PC-3 (cell line): ENCODE data around the gene FAM124A. TPM values are rescaled to one million over a fixed set of nuclear protein-coding genes. Genes with fewer than 3 reads are reported as not detected.
A peak's percentile ranks its signal among the peaks of the same experiment; 100 is the strongest.

Source experiments
- ATAC-seq: fragments of 200-7000 bp; cut with Tn5 transposase; 2 replicates; pipeline ENCODE4 v1.9.1; 2020; ENCODE audit warnings: mild to moderate bottlenecking, moderate library complexity
- BruUV-seq: library from RNA; stranded (reverse); fragments of 400-500 nt; replicated peaks from 2 replicates; lab custom pipeline; 2021; lab: Mats Ljungman, UMichigan
- CTCF ChIA-PET: fragments of 300-600 bp; sonication (Branson Sonifier 250); formaldehyde crosslinking; loops from one replicate; lab custom pipeline; 2022; ENCODE audit warnings: antibody characterized with exemption; lab: Charles Lee
- POLR2A ChIA-PET: fragments of 300-600 bp; sonication (Branson Sonifier 250); formaldehyde crosslinking; loops from one replicate; lab custom pipeline; 2022; ENCODE audit warnings: antibody characterized with exemption; ENCODE audit not compliant: unreplicated experiment; lab: Charles Lee
- DNase-seq: peaks from one replicate; pipeline ENCODE4 v3.0.0-alpha.2; 2015
- H2AFZ ChIP-seq: fragments of 300-600 bp; sonication (generic); 2 replicates; pipeline ENCODE4 v1.6.0; 2016; ENCODE audit warnings: antibody characterized with exemption, low read length
- H3F3A ChIP-seq: fragments of 300-600 bp; sonication (generic); one replicate; pipeline ENCODE4 v1.6.0; 2017; ENCODE audit warnings: antibody characterized with exemption, low read length, control low read depth, mild to moderate bottlenecking; ENCODE audit not compliant: unreplicated experiment
- H3K27ac ChIP-seq: fragments of 300-600 bp; sonication (generic); 2 replicates; pipeline ENCODE4 v1.5.1; 2016; ENCODE audit warnings: mild to moderate bottlenecking, low read length
- H3K27me3 ChIP-seq: fragments of 300-600 bp; sonication (generic); 2 replicates; pipeline ENCODE4 v1.6.1; 2016; ENCODE audit warnings: low read length, mixed read lengths
- H3K36me3 ChIP-seq: fragments of 300-600 bp; sonication (generic); 2 replicates; pipeline ENCODE4 v1.6.1; 2016; ENCODE audit warnings: low read depth, mixed run types, low read length, mixed read lengths
- H3K4me1 ChIP-seq: fragments of 300-600 bp; sonication (generic); 2 replicates; pipeline ENCODE4 v1.5.1; 2016; ENCODE audit warnings: low read length; ENCODE audit not compliant: insufficient read depth
- H3K4me2 ChIP-seq: fragments of 300-600 bp; sonication (generic); 2 replicates; pipeline ENCODE4 v1.6.0; 2016; ENCODE audit warnings: low read length
- H3K4me3 ChIP-seq: fragments of 300-600 bp; sonication (generic); 2 replicates; pipeline ENCODE4 v1.5.1; 2016; ENCODE audit warnings: mild to moderate bottlenecking, low read length, mixed read lengths
- H3K79me2 ChIP-seq: fragments of 300-600 bp; sonication (generic); 2 replicates; pipeline ENCODE4 v1.6.1; 2017; ENCODE audit warnings: low read length, mixed read lengths
- H3K9ac ChIP-seq: fragments of 300-600 bp; sonication (generic); 2 replicates; pipeline ENCODE4 v1.6.0; 2016; ENCODE audit warnings: mild to moderate bottlenecking, low read length
- H3K9me2 ChIP-seq: fragments of 300-600 bp; sonication (generic); replicated peaks from 2 replicates; pipeline ENCODE4 v1.6.1; 2016; ENCODE audit warnings: mixed run types, low read length, mixed read lengths
- H3K9me3 ChIP-seq: fragments of 300-600 bp; sonication (generic); 2 replicates; pipeline ENCODE4 v1.6.1; 2016; ENCODE audit warnings: low read length, mixed read lengths
- H4K20me1 ChIP-seq: fragments of 300-600 bp; sonication (generic); 2 replicates; pipeline ENCODE4 v1.6.1; 2016; ENCODE audit warnings: low read length, mixed read lengths
- CTCF ChIP-seq: fragments of 300-600 bp; sonication (generic); conservative IDR thresholded peaks from 2 replicates; pipeline ENCODE4 v1.5.1; 2017; ENCODE audit warnings: antibody characterized with exemption, low read depth, mild to moderate bottlenecking, low read length
- EZH2 ChIP-seq: fragments of 300-600 bp; sonication (generic); IDR thresholded peaks from one replicate; pipeline ENCODE4 v1.6.1; 2017; ENCODE audit warnings: antibody characterized with exemption, mild to moderate bottlenecking, low read length; ENCODE audit not compliant: unreplicated experiment
- EZH2phosphoT487 ChIP-seq: fragments of 300-600 bp; sonication (generic); IDR thresholded peaks from 2 replicates; pipeline ENCODE4 v1.6.1; 2018; ENCODE audit warnings: mild to moderate bottlenecking, antibody characterized with exemption, low read length, borderline replicate concordance
- intact Hi-C: fragments of 100-400 bp; cut with micrococcal nuclease; formaldehyde crosslinking; loops from 2 replicates; pipeline ENCODE4 v1.9.0; 2023
- total RNA-seq: library from RNA; depleted of rRNA; stranded (reverse); fragments of >200 nt; gene quantifications from 2 replicates; pipeline ENCODE4 v1.2.3, GENCODE V29; 2014

The FAM124A gene
- total RNA-seq, 1 experiment from 2014 or later: 1.1 TPM

GRCh38 chr13:51222686-51223559, 725 bp downstream of the FAM124A start:
- H2AFZ ChIP-seq: peak overlapping the region; percentile 97
- no peak overlapping the region; the same call in 1 of the 2 replicates for H3K9ac ChIP-seq
- H3K27ac ChIP-seq: no peak overlapping the region
- ATAC-seq (peak; percentile 45), DNase-seq (peak; percentile 5)
- intact Hi-C loops: loop anchor here (5.0 kb wide), 1 partner anchor 64 kb away; no protein-coding TSS in a partner anchor
- ChIA-PET CTCF (interaction anchor here (0.5 kb wide), 1 partner anchor 62 kb away, joined by 11 read pairs; no protein-coding TSS in a partner anchor), POLR2A (no interaction called here)
- peak overlapping the region; percentile 91 for H3K4me2 ChIP-seq
- TF ChIP-seq EZH2: no peak
- TF ChIP-seq CTCF: peak; percentile 10; the same call in 1 of the 2 replicates
- no peaks in the 10 kb centered on the region for H3K9me2 ChIP-seq
- H3K4me1 ChIP-seq: no peaks in the 10 kb centered on the region
- H3F3A ChIP-seq: no peaks in the 10 kb centered on the region
- H3K27me3 ChIP-seq: no peaks in the 10 kb centered on the region
- no peaks in the 10 kb centered on the region for H3K79me2 ChIP-seq
- H3K4me3 ChIP-seq: peak overlapping the region; percentile 81
- BruUV-seq: no TSS peak
- H4K20me1 ChIP-seq: no peaks in the 10 kb centered on the region
- no peaks in the 10 kb centered on the region for H3K9me3 ChIP-seq
- no peaks in the 10 kb centered on the region for H3K36me3 ChIP-seq

GRCh38 chr13:51223560-51224270, 1.5 kb downstream of the FAM124A start:
- Histone ChIP-seq H3K9ac (no peak overlapping the region), H3F3A (no peaks in the 10 kb centered on the region), H3K9me2 (no peaks in the 10 kb centered on the region), H2AFZ (no peak overlapping the region), H3K9me3 (no peaks in the 10 kb centered on the region), H3K27me3 (no peaks in the 10 kb centered on the region), H4K20me1 (no peaks in the 10 kb centered on the region), H3K79me2 (no peaks in the 10 kb centered on the region), H3K4me1 (no peaks in the 10 kb centered on the region), H3K27ac (no peak overlapping the region), H3K4me3 (no peak overlapping the region), H3K4me2 (no peak overlapping the region), H3K36me3 (no peaks in the 10 kb centered on the region)
- TF ChIP-seq EZH2phosphoT487 (no peak), EZH2 (no peak)
- BruUV-seq: no TSS peak
- intact Hi-C loops: loop anchor here (5.0 kb wide), 1 partner anchor 64 kb away; no protein-coding TSS in a partner anchor
- ATAC-seq (no peak), DNase-seq (no peak)
- POLR2A ChIA-PET: no interaction called here
- CTCF ChIA-PET: interaction anchor here (0.5 to 0.6 kb wide), 2 partner anchors 61 to 63 kb away, joined by 3 to 11 read pairs; no protein-coding TSS in a partner anchor

- H3K79me2 ChIP-seq: no peaks in the 10 kb centered on the region
- ChIA-PET CTCF (interaction anchor here (1.1 kb wide), 1 partner anchor 61 kb away, joined by 3 read pairs; no protein-coding TSS in a partner anchor), POLR2A (no interaction called here)
- no peaks in the 10 kb centered on the region for H4K20me1 ChIP-seq
- TF ChIP-seq EZH2: no peak
- no peak for TF ChIP-seq CTCF
- no peak for TF ChIP-seq EZH2phosphoT487
- H3K9ac ChIP-seq: no peak overlapping the region
- no peaks in the 10 kb centered on the region for H3F3A ChIP-seq
- no peak overlapping the region for H2AFZ ChIP-seq
- H3K9me2 ChIP-seq: no peaks in the 10 kb centered on the region
- H3K36me3 ChIP-seq: no peaks in the 10 kb centered on the region
- H3K9me3 ChIP-seq: no peaks in the 10 kb centered on the region
- H3K4me3 ChIP-seq: no peak overlapping the region
- no TSS peak for BruUV-seq
- intact Hi-C loops: no loop called here
- no peaks in the 10 kb centered on the region for H3K27me3 ChIP-seq
- DNase-seq (no peak), ATAC-seq (no peak)
- no peaks in the 10 kb centered on the region for H3K4me1 ChIP-seq
- H3K27ac ChIP-seq: no peak overlapping the region
- H3K4me2 ChIP-seq: no peak overlapping the region
Observed at GRCh38 chr13:51225029-51225428, 2.8 kb downstream of the FAM124A start.
